ENCODE results near the gene NAV3.

The NAV3 gene

GRCh38 chr12:78120866-78121560 is 290.3 kb downstream of the NAV3 start:
- DNase-seq (ENCODE audit: low read depth): no peak

GRCh38 chr12:78121969-78122610 is 291.4 kb downstream of the NAV3 start:
- DNase-seq (ENCODE audit: low read depth): no peak

- DNase-seq (ENCODE audit: low read depth): no peak
These were observed 297.5 kb downstream of the NAV3 start for GRCh38 chr12:78128211-78128610.

- DNase-seq (ENCODE audit: low read depth): no peak
These were observed 313.0 kb downstream of the NAV3 start for GRCh38 chr12:78143717-78144116.

- DNase-seq (ENCODE audit: low read depth): no peak
These were observed 314.7 kb downstream of the NAV3 start for GRCh38 chr12:78145398-78145797.

GRCh38 chr12:78146365-78146772 is 315.7 kb downstream of the NAV3 start:
- no peak for DNase-seq (ENCODE audit: low read depth)

GRCh38 chr12:78149459-78149858 is 318.8 kb downstream of the NAV3 start:
- DNase-seq (ENCODE audit: low read depth): no peak

GRCh38 chr12:78155546-78155945 is 324.9 kb downstream of the NAV3 start:
- DNase-seq (ENCODE audit: low read depth): no peak

- no peak for DNase-seq (ENCODE audit: low read depth)
These were observed 326.1 kb downstream of the NAV3 start for GRCh38 chr12:78156751-78157150.

GRCh38 chr12:78157199-78157598 is 326.5 kb downstream of the NAV3 start:
- no peak for DNase-seq (ENCODE audit: low read depth)

- no peak for DNase-seq (ENCODE audit: low read depth)
These were observed 333.5 kb downstream of the NAV3 start for GRCh38 chr12:78164154-78164553.

GRCh38 chr12:78167510-78167909 is 336.8 kb downstream of the NAV3 start:
- no peak for DNase-seq (ENCODE audit: low read depth)

- DNase-seq (ENCODE audit: low read depth): no peak
These were observed 340.4 kb downstream of the NAV3 start for GRCh38 chr12:78171061-78171460.

GRCh38 chr12:78176643-78177042 is 345.9 kb downstream of the NAV3 start:
- no peak for DNase-seq (ENCODE audit: low read depth)

GRCh38 chr12:78177298-78177697 is 346.6 kb downstream of the NAV3 start:
- no peak for DNase-seq (ENCODE audit: low read depth)

GRCh38 chr12:78179346-78179745 is 348.7 kb downstream of the NAV3 start:
- DNase-seq (ENCODE audit: low read depth): no peak

GRCh38 chr12:78181544-78182162 is 351.0 kb downstream of the NAV3 start:
- DNase-seq (ENCODE audit: low read depth): no peak

GRCh38 chr12:78183824-78184223 is 353.1 kb downstream of the NAV3 start:
- DNase-seq (ENCODE audit: low read depth): no peak

- DNase-seq (ENCODE audit: low read depth): no peak
These were observed 354.4 kb downstream of the NAV3 start for GRCh38 chr12:78185109-78185508.

GRCh38 chr12:78185651-78186050 is 355.0 kb downstream of the NAV3 start:
- DNase-seq (ENCODE audit: low read depth): no peak

- no peak for DNase-seq (ENCODE audit: low read depth)
These were observed 356.0 kb downstream of the NAV3 start for GRCh38 chr12:78186670-78187069.

GRCh38 chr12:78187741-78188140 is 357.0 kb downstream of the NAV3 start:
- DNase-seq (ENCODE audit: low read depth): no peak

- no peak for DNase-seq (ENCODE audit: low read depth)
These were observed 359.0 kb downstream of the NAV3 start for GRCh38 chr12:78189656-78190055.
